T-helper 1 cell treated with Interleukin-12 subunit alpha and Interleukin-12 subunit beta and Interleukin-4 antibody, amounts not matched to agents 30 μg/mL and 1 μg/mL, for 36 hours (primary cell): ENCODE results near the gene STAB1.

Experiments
- H3K27ac Mint-ChIP-seq: one replicate; pipeline ENCODE4 v1.8.0; 2021; ENCODE audit warnings: mild to moderate bottlenecking, mixed read lengths
- H3K27me3 Mint-ChIP-seq: one replicate; pipeline ENCODE4 v1.8.0; 2021; ENCODE audit warnings: low read depth, mixed read lengths
- H3K36me3 Mint-ChIP-seq: one replicate; pipeline ENCODE4 v1.8.0; 2021; ENCODE audit warnings: low read depth, mixed read lengths
- H3K4me1 Mint-ChIP-seq: one replicate; pipeline ENCODE4 v1.8.0; 2021; ENCODE audit warnings: low read depth, mixed read lengths
- H3K4me3 Mint-ChIP-seq: one replicate; pipeline ENCODE4 v1.8.0; 2021; ENCODE audit warnings: mild to moderate bottlenecking, moderate library complexity, mixed read lengths
- H3K9me3 Mint-ChIP-seq: one replicate; pipeline ENCODE4 v1.8.0; 2021; ENCODE audit warnings: mixed read lengths

The STAB1 gene

DNA sequence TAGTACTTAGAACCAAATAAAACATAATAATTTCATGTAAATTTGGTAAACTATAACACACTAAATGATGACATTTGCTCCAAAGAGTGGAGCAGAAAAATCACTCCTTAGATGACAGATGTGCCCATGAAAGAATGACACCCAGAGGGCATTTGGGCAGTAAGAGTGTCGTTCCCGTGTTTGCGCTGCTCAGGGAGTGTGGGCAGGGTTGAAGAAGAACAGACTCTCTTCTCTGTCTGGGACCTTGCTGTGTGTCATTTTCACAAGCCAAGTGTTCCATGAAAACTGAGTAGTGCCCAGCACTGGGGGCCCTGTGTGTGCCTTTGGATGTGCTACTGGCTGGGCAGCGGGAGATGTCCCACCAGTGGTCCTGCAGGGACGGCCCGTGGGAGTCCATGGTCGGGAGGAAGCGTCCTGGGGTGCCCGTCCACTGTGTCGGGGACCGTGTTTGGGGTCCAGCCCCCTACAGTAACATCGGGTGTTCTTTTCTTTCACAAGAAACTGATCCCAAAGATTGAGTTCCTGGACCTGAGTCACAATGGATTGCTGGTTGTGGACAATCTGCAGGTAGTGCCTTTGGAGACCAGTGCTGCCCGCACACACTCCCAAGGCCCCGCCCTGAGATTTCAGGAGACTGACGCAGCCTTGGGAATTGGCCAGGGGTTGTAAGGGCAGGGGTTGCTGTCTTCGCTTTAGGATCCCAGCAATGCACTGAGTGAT is 17.9 kb upstream of the STAB1 start:
- H3K4me1 Mint-ChIP-seq = no peaks in the 10 kb centered on the region
- no peaks in the 10 kb centered on the region for H3K27me3 Mint-ChIP-seq
- H3K36me3 Mint-ChIP-seq = peaks cover 35% of the 10 kb centered on the region
- no peak overlapping the region for H3K27ac Mint-ChIP-seq
- no peaks in the 10 kb centered on the region for H3K9me3 Mint-ChIP-seq
- H3K4me3 Mint-ChIP-seq = no peak overlapping the region

DNA sequence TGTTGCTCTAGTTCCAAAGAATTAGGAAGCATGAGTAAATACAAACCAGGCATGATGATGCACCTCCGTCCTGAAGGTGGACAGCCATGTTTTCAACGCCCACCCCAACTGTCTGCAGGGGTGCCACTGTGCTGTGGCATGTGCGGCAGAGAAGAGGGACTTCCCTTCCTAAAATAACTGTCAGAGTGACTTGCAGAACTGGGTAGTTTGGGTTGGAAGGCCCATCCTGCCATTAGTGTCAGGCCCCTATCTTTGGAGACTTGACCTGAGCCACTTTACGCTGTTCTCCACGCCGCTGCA is 17.4 kb upstream of the STAB1 start:
- H3K36me3 Mint-ChIP-seq = peaks cover 38% of the 10 kb centered on the region
- no peaks in the 10 kb centered on the region for H3K4me1 Mint-ChIP-seq
- no peaks in the 10 kb centered on the region for H3K27me3 Mint-ChIP-seq
- H3K9me3 Mint-ChIP-seq = no peaks in the 10 kb centered on the region
- no peak overlapping the region for H3K4me3 Mint-ChIP-seq
- no peak overlapping the region for H3K27ac Mint-ChIP-seq

DNA sequence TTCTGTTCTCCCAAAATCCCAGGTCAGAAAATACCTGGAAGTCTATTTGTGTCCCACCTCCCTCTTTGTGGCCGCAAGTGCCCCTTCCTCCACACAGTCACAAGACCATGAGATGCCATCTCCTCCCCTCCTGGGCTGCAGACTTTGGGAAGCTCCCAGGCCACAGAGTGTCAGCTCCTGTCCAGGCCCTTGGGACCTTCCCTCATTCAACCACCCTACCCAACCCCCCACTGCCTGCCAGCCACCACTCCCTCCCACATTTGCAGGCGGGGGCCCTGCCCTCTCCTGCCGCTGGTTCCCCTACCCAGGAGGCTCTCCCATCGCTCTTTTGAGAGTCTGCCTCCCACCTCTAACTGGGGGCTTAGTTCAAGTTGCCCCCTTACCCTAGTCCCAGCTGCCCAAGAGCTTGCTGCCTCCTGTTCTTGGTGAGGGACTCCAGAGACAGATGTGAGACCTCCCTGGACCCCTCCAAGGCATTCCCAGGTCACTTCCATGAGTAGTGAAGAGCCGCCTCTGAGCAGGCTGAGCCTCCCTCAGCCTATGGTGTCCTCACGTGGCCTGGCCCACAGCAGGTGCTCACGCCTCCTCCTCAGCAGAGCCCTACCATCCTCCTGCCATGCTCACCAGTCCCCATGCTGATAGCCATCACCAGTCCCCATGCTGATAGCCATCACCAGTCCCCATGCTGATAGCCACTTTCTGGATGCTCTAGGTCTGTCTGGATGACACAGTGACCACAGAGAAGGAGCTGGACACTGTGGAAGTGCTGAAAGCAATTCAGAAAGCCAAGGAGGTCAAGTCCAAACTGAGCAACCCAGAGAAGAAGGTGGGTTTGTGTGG is 15.9 kb upstream of the STAB1 start:
- H3K36me3 Mint-ChIP-seq = peaks cover 34% of the 10 kb centered on the region
- H3K9me3 Mint-ChIP-seq = no peaks in the 10 kb centered on the region
- H3K27ac Mint-ChIP-seq = no peak overlapping the region
- H3K4me1 Mint-ChIP-seq = no peaks in the 10 kb centered on the region
- no peaks in the 10 kb centered on the region for H3K27me3 Mint-ChIP-seq
- no peak overlapping the region for H3K4me3 Mint-ChIP-seq

DNA sequence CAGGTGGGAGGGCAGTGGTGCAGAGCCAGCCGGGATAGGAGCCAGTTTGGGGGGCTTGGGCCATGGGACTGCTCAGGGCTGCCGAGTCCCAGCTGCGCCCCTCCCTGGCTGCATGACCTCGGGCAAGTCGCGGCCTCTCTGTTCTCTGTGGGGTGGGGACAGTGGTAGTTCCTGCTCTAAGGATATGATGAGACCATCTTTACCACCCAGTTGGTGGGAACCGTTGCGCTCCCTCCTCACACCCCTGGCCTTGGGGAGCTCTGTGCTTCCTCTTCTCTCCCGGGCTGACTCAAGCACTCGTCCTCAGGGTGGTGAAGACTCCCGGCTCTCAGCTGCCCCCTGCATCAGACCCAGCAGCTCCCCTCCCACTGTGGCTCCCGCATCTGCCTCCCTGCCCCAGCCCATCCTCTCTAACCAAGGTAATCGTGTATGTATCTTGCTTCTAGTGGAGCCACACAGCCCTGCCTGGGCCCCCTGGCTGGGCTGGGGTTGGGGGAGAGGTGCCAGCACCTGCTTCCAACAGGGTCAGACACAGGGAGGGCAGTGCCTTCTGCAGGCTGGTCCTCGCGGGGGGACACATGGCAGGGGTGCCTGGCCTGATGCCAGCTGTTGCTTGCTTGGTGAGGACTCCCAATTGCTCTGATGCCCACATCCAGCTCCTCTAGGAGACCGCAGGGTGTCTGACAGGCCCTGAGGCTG is 15.1 kb upstream of the STAB1 start:
- Mint-ChIP-seq H3K27me3 (no peaks in the 10 kb centered on the region), H3K4me3 (no peak overlapping the region), H3K36me3 (peaks cover 31% of the 10 kb centered on the region), H3K27ac (no peak overlapping the region), H3K9me3 (no peaks in the 10 kb centered on the region), H3K4me1 (no peaks in the 10 kb centered on the region)

DNA sequence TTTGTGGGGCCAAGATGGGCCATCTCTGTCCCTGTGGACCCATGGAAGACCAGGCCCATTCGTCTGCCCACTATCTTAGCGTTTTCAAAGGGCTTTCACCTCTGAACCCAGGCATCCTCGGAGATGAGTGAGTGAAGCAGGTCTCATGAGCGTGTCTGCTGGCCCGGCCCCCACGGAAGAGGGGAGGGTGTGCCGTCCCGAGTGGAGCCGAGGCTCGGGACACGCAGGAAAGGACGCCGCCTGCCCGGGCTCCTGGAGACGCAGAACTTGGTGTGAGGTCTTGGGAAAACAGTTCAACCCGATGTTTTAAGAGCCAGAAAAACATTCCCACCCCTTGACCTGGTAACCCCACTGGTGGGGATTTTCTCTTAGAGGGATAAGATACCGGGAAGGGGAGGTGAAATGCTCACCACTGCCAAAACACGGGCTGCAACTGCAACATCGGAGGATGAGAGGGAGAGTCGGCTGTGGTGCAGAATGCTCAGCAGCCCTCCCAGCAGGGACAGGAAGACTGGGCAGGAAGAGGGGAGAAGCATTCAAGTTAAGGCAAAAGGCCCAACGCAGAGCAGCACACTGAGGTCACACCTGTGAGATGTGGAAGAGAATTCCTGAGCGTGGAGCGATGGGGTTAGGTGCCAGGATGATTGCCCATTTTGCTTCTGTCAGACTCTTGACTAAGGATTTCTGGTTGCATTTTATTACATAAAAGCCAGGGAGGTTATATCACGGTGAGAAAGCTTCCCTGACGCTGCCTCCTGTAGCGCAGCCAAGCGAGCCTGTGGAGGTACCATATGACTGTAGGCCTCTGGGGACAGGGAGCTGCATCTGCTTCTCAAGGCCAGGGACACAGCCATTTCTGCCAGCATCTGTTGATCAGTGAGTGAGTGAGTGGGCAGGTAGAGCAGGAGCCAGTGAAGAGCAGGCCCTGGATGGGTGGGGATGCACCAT is 14.1 kb upstream of the STAB1 start:
- Mint-ChIP-seq H3K4me3 (no peak overlapping the region), H3K9me3 (no peaks in the 10 kb centered on the region), H3K36me3 (peaks cover 30% of the 10 kb centered on the region), H3K4me1 (no peaks in the 10 kb centered on the region), H3K27me3 (no peaks in the 10 kb centered on the region), H3K27ac (no peak overlapping the region)

DNA sequence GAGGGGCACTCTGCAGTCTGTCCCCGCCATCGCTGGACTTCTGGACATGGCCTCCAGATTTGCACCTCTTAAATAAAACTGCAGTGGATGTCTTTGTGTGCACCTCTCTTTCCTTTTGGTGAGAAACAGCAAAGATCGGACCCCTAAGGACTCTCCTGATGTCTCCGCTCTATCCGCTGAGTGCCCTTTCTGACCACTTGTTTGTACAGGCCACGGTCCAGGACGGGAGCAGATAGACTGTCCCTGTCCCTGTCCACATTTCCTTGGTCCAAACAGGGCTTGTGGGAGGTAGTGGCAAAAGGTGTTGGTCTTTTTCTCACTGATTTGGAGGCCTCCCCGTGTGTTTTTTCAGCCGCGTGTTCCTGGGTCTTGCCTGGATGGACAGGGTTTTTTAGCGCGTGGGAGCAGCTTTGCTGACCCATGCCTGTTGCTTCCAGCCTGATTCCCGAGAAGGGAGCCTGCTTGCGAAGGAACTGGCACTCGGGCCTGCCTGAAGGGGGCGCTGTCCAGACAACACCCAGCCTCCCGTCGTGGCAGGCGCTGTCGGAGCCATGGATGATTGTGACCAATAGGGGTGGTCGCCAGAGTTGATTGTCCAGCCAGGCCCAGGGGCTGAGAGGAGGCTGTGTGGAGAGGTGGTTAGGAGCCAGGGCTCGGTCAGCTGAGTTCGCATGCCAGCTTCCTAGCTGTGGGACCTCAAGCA is 13.2 kb upstream of the STAB1 start:
- no peak overlapping the region for H3K27ac Mint-ChIP-seq
- H3K4me3 Mint-ChIP-seq = no peak overlapping the region
- H3K27me3 Mint-ChIP-seq = no peaks in the 10 kb centered on the region
- H3K4me1 Mint-ChIP-seq = no peaks in the 10 kb centered on the region
- peaks cover 27% of the 10 kb centered on the region for H3K36me3 Mint-ChIP-seq
- H3K9me3 Mint-ChIP-seq = no peaks in the 10 kb centered on the region

DNA sequence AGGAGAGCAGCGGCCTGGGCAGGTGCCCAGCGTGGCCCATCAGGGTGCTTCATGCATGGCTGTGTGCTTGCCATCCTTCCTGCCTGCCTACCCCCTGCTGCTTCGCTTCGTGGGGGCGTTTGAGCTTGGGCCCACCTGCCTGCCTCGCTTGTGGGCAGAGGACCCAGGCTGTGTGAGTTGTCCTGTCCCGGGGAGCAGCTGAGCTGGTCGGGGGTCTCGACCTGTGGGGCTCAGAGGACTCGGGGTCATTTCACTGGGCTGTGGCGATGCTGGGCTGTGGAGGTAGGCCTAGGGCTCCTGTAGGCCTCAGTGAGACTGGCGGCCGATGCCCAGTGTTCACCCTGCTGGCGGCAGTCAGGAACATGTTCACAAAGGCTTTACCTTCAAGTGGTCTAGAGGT is 12.1 kb upstream of the STAB1 start:
- Mint-ChIP-seq H3K27ac (no peak overlapping the region), H3K4me1 (no peaks in the 10 kb centered on the region), H3K4me3 (no peak overlapping the region), H3K36me3 (peaks cover 29% of the 10 kb centered on the region), H3K27me3 (no peaks in the 10 kb centered on the region), H3K9me3 (no peaks in the 10 kb centered on the region)

DNA sequence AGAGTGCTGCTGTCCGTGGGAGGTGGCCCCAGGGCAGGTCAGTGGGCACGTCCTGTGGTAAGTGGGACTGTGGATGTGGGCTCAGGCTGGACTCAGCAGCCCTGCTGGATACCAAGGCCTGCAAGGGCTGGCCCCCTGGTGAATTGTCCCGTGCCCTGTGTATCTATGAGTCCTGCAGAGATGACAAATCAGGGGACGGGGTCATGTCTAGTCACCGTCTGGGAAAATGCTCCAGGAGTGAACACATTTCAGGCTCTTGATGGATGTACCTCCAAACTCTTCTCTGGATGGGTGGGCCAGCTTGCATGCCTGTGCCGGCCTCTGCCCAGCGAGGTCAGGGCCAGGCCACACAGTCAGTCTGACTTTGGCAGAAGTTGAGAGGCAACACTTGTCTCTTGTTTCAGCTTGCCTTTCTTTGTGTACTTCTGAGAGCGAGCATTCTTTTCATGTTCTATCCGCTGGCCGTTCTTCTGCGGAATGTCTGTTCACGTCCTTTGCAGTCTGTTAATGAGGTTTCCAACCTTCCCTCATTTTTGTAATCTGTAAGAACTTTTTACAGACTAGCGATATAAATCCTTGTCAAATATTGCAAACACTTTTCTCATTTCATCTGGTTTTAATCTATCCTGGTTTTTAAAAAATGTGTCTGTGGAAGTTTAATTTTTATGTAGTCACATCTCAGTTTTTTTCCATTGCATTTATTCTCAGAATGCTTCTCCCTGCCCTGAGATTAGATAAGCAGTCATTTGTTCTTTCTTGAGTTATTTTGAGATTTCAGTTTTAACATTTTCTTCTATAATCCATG is 11.4 kb upstream of the STAB1 start:
- no peaks in the 10 kb centered on the region for H3K4me1 Mint-ChIP-seq
- H3K27ac Mint-ChIP-seq = no peak overlapping the region
- H3K9me3 Mint-ChIP-seq = no peaks in the 10 kb centered on the region
- H3K27me3 Mint-ChIP-seq = no peaks in the 10 kb centered on the region
- H3K36me3 Mint-ChIP-seq = peaks cover 23% of the 10 kb centered on the region
- H3K4me3 Mint-ChIP-seq = no peak overlapping the region

DNA sequence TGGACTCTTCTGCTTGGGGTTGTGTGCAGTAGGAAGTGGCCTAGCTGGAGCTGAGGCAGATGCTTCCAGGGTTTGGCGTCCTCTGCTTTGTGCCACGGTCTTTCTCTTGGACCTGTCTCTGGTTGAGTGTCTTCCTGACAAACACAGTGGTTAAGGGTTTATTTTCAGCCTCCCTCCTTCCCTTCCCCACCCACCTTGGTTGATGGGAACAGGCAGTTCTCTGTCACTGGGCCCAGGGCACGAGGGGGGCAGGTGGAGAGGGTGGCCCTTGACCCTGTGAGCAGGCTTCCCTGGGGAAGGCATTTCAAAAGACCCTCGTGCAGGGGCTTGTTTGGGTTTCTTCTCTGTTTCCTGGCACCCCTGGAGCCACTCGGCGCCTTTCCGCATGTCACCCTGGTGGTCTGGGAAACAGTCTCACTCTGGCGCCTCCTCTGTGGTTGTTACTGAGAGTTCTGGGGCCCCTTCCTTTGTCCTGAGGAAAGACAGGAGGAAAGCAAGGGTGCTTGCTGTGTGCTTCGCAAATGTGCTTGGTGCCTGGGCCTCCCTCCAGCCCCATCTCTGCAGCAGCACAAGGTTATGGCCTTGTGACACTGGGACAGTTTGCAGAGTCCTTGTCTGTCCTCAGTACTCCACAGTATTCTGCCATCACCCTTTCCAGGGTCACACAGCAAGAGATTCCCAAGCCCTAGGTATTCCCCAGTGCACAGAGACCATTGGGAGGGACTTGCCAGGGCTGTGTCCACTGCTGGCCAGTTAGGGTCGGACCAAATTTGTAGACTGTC is 10.3 kb upstream of the STAB1 start:
- H3K27me3 Mint-ChIP-seq = no peaks in the 10 kb centered on the region
- H3K27ac Mint-ChIP-seq = no peak overlapping the region
- no peaks in the 10 kb centered on the region for H3K4me1 Mint-ChIP-seq
- H3K4me3 Mint-ChIP-seq = no peak overlapping the region
- H3K36me3 Mint-ChIP-seq = peaks cover 19% of the 10 kb centered on the region
- H3K9me3 Mint-ChIP-seq = no peaks in the 10 kb centered on the region

DNA sequence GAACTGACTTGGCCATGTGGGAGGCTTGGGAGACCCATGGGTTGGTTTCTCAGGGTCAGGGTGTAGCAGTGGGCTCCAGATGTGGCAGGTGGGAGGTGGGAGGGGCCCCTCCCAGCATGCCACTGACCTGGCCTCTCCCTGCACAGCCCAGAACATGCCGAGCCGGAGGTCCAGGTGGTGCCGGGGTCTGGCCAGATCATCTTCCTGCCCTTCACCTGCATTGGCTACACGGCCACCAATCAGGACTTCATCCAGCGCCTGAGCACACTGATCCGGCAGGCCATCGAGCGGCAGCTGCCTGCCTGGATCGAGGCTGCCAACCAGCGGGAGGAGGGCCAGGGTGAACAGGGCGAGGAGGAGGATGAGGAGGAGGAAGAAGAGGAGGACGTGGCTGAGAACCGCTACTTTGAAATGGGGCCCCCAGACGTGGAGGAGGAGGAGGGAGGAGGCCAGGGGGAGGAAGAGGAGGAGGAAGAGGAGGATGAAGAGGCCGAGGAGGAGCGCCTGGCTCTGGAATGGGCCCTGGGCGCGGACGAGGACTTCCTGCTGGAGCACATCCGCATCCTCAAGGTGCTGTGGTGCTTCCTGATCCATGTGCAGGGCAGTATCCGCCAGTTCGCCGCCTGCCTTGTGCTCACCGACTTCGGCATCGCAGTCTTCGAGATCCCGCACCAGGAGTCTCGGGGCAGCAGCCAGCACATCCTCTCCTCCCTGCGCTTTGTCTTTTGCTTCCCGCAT is 7.9 kb upstream of the STAB1 start:
- H3K27ac Mint-ChIP-seq = no peak overlapping the region
- peaks cover 17% of the 10 kb centered on the region for H3K36me3 Mint-ChIP-seq
- no peaks in the 10 kb centered on the region for H3K4me1 Mint-ChIP-seq
- no peak overlapping the region for H3K4me3 Mint-ChIP-seq
- no peaks in the 10 kb centered on the region for H3K27me3 Mint-ChIP-seq
- H3K9me3 Mint-ChIP-seq = no peaks in the 10 kb centered on the region

DNA sequence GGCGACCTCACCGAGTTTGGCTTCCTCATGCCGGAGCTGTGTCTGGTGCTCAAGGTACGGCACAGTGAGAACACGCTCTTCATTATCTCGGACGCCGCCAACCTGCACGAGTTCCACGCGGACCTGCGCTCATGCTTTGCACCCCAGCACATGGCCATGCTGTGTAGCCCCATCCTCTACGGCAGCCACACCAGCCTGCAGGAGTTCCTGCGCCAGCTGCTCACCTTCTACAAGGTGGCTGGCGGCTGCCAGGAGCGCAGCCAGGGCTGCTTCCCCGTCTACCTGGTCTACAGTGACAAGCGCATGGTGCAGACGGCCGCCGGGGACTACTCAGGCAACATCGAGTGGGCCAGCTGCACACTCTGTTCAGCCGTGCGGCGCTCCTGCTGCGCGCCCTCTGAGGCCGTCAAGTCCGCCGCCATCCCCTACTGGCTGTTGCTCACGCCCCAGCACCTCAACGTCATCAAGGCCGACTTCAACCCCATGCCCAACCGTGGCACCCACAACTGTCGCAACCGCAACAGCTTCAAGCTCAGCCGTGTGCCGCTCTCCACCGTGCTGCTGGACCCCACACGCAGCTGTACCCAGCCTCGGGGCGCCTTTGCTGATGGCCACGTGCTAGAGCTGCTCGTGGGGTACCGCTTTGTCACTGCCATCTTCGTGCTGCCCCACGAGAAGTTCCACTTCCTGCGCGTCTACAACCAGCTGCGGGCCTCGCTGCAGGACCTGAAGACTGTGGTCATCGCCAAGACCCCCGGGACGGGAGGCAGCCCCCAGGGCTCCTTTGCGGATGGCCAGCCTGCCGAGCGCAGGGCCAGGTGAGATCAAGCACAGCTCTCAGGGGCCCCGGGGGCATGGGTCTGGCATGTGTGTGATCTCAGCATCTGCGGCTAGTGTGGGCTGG is 7.1 kb upstream of the STAB1 start:
- H3K36me3 Mint-ChIP-seq = peaks cover 17% of the 10 kb centered on the region
- no peaks in the 10 kb centered on the region for H3K9me3 Mint-ChIP-seq
- no peak overlapping the region for H3K4me3 Mint-ChIP-seq
- H3K27me3 Mint-ChIP-seq = no peaks in the 10 kb centered on the region
- no peaks in the 10 kb centered on the region for H3K4me1 Mint-ChIP-seq
- no peak overlapping the region for H3K27ac Mint-ChIP-seq
